HG02798 (cell line): ENCODE measurements around the gene KRTAP2-3.
"Not testable (repeated sequence)": the region's sequence is repeated elsewhere in the genome, so short reads cannot be mapped to it uniquely, and the experiment has no call there.

Source experiments
- ATAC-seq: cut with Tn5 transposase; IDR thresholded peaks from one replicate; pipeline ENCODE4 v1.9.1; 2021; ENCODE audit warnings: mild to moderate bottlenecking; ENCODE audit not compliant: unreplicated experiment, poor library complexity

Gene KRTAP2-3

DNA sequence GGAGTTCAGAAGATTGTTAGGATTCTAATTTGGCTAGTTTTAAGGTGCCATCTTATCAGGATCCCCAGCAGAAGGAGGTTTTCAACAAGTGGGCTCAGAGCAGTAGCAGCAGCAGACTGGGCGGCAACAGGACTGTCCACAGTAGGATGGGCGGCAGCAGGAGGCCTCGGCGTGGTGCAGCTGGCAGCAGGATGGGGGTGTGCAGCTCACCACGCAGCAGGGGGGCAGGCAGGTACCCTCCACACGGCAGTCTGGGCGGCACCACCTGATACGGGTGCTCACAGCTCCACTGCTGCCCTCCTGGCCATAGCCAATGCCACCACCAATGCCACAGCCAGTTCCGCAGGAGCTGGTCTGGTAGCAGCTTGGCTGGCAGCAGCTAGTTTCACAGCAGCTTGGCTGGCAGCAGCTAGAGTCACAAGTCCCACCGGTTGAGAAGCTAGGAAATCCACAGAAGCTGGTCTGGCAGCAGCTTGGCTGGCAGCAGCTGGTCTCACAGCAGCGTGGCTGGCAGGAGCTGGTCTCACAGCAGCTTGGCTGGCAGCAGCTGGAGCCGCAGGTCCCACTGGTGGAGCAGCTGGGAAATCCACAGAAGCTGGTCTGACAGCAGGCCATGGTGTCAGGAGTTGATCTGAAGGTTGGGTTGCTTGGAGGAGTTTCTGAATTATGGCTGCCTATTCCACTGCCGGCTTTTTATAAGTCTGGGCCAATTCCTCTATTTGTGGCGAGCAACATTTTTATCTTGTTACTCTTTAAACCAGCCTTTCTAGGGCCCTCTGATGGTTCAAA, 18.9 kb downstream of the KRTAP2-3 start, which contains the start of gene KRTAP1-1:
Gene KRTAP1-1 (minus strand): TSS at position 668 of the 789 bp plus-strand sequence. CDS start 53 bp downstream, at position 615.
- ATAC-seq: not testable (repeated sequence)

DNA sequence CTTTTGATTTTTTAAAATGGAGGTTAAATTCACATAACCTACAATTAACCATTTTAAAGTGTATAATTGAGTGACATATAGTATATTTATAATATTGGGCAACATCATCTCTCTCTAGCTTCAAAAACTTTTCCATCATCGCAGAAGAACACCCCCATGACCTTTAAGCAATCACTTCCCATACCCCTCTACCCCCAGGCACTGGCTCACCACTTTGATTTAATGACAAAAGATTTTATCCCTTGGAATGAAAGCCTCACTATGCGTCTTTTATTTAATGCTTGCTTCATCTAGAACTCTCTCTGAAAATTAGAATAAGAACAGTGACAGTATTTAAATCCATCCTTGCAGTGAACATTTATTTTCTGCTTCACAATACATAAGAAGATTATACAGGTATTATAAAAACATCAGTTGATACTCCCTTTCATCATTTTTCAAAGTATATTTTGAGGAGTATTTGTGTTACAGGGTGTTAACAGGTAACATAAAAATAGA, 22.0 kb downstream of the KRTAP2-3 start:
- ATAC-seq: no peak

DNA sequence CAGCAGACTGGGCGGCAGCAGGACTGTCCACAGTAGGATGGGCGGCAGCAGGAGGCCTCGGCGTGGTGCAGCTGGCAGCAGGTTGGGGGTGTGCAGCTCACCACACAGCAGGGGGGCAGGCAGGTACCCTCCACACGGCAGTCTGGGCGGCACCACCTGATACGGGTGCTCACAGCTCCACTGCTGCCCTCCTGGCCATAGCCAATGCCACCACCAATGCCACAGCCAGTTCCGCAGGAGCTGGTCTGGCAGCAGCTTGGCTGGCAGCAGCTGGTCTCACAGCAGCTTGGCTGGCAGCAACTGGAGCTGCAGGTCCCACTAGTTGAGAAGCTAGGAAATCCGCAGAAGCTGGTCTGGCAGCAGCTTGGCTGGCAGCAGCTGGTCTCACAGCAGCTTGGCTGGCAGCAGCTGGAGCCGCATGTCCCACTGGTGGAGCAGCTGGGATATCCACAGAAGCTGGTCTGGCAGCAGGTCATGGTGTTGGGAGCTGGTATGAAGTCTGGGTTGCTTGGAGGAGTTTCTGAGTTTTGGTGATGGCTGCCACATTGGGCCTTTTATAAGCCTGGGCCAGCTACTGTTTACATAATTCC, 25.5 kb downstream of the KRTAP2-3 start, which contains the start of gene KRTAP1-3:
Gene KRTAP1-3 (minus strand): TSS at position 529 of the 590 bp plus-strand sequence. CDS start 53 bp downstream, at position 476.
- ATAC-seq: not testable (repeated sequence)

DNA sequence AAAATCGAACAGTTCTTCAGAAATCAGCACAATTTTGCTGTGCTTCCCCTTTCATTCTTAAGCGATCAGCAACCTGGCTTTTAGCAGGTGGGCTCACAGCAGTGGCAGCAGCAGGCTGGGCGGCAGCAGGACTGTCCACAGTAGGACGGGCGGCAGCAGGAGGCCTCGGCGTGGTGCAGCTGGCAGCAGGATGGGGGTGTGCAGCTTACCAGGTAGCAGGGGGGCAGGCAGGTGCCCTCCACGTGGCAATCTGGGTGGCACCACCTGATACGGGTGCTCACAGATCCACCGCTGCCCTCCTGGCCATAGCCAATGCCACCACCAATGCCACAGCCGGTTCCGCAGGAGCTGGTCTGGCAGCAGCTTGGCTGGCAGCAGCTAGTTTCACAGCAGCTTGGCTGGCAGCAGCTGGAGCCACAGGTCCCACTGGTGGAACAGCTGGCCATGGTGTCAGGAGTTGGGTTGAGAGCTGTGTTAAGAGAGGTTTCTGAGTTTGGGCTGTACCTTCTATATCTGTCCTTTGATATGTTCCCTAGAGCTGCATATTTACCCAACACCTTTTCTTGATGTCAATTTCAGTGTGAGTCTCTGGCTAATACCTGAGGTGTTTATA, 30.2 kb downstream of the KRTAP2-3 start, which contains the start of gene KRTAP1-4:
Gene KRTAP1-4 (minus strand): TSS at position 563 of the 613 bp plus-strand sequence. CDS start 117 bp downstream, at position 446.
- ATAC-seq: no peak

DNA sequence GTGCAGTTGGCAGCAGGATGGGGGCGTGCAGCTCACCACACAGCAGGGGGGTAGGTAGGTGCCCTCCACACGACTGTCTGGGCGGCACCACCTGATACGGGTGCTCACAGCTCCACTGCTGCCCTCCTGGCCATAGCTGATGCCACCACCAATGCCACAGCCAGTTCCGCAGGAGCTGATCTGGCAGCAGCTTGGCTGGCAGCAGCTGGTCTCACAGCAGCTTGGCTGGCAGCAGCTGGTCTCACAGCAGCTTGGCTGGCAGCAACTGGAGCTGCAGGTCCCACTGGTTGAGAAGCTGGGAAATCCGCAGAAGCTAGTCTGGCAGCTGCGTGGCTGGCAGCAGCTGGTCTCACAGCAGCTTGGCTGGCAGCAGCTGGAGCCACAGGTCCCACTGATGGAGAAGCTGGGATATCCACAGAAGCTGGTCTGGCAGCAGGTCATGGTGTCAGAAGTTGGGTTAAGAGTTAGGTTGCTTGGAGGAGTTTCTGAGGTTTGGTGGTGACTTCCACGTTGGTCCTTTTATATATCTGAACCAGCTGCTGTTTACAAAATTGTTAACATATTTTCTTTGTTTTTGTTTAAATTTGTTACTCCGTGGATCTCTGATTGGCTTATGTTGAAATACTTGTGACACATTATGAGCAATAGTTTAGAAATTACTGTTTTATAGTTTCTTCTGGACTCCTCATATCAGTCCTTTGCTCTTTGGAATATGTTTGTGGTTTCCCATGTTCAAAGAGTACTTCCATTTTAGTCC, 33.0 kb downstream of the KRTAP2-3 start, which contains the start of gene KRTAP1-5:
Gene KRTAP1-5 (minus strand): TSS at position 494 of the 757 bp plus-strand sequence. CDS start 53 bp downstream, at position 441.
- ATAC-seq: no peak

DNA sequence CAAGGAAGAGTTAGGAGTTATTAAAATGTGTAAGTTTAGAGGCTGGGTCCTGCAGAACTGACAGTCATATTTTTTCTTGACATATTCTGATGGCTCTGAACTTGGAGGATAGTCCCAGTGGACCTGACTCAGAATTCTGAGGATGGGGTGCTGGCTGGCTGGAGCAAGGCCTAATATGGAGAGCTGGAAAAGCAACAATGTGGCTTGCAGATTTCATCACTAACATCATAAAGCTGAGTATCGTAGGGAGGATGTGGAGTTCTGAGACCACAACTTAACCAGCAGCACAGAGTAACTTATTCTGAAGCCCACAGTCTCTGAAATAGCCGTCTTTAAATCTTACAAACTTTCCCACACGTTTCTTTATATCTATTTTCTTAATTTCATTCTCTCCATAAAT, 35.2 kb downstream of the KRTAP2-3 start:
- ATAC-seq: no peak

DNA sequence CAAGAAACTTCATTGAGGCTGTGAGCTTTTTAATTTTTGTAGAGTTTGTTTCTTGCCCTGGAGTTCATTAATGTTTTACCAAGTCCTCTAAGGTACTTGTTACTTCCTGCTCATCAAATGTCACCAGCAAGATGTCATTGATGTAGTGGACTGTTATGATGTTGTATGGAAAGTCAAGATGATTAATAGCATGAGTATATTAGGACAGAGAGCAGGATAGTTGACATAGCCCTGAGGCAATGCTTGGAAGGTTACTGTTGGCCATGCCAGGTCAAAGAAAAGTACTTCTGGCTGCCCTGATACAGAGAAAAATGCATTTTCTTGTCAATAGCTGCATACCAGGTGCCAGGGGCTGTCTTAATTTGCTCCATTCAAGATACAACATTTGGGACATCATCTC, 39.6 kb downstream of the KRTAP2-3 start:
- no peak for ATAC-seq

DNA sequence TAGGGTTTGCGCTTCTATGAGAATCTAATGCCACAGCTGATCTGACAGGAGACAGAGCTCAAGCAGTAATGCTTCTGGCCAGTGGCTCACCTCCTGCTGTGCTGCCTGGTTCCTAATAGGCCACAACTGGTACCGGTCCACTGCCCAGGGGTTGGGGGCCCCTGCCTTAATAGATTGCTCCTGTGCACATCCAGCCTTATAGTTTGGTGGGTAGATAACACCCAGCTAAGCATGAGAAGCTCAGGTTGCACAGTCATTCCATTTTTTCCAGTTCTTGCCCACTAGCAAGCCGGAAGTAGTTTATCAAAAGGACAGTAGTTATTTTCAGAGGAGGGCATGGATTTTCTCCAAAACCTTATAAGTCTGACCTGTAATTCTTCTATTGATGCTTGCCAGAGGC, 40.5 kb downstream of the KRTAP2-3 start:
- no peak for ATAC-seq

DNA sequence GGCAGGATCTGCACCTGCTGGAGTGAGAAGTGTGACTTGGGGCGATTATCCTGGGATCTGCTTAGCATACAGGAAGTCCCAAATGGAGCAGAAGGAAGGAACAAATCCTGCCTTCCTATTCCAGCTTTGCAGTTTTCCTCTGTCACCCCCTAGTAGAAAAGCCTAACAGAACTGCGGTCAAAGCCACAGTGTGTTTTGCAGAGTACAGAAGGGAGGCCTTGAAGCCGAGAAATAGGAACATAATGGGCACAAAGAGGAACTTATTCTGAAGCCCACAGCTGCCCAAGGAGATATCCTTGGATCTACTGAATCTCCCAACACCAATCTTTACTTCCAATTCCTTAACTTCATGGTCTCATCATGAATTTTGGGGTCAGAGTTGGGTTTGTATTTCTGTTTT, 41.4 kb downstream of the KRTAP2-3 start:
- ATAC-seq: no peak

DNA sequence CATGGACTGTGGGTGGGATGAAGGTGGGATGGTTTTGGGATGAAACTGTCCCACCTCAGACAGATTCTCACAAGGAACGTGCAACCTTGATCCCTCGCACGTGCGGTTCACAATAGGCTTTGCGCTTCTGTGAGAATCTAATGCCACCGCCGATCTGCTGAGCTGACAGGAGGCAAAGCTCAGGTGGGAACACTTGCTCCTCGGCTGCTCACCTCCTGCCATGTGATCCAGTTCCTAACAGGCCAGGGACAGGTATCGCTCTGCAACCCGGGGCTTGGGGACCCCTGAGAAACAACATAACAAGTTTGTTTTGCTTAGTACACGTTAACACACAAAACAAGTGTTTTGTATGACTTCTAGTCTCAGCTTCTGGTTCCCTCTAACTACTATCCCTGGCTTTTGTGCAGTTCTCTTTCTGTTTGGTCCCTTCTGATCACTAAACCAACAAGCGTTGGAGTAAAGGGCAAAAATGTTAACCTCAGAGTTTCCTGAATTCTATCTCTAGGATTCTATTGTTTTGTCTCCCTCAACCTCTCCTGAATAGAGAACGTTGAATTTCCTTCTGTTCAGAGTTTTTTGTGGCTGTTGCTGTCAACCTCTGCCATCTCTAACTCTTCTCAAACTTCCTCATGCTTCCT, 43.2 kb downstream of the KRTAP2-3 start:
- ATAC-seq: no peak

DNA sequence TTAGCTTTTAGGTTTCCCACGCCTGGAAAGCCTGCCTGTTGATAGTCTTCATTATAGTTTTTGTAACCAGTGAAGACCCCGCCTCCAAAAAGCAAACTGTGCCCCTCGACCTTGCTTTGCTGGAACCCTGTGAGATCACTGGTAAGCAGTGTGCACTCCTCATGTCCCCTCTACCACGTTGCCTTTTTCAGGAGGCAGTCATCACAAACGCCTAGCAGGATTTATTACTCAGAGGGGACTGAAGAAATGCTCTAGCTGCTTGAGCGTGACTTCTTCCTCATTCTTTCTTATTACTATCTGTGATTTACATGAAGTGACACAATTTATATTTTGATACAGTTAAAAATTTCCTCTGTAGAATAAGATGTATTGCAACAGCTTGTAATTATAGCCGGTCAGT, 44.5 kb downstream of the KRTAP2-3 start:
- ATAC-seq: no peak

DNA sequence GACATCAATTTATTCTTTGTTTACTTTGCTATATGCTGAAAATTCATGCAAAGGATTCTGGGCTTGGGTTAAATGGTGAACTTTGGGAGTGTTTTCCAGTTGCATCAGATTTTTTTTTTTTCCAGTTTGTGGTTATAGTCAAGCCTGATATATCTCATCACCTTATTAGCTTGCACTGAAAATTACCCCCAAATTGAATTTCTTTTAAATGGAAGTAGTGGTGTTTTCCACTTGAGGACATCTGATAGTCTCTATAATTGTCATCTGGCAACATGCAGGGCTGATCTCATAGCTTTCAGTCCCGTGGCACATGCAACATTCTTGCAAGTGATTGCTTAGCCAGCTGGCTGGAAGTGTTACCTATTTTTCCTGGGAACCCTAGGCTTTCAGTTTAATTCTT, 46.3 kb downstream of the KRTAP2-3 start:
- no peak for ATAC-seq

DNA sequence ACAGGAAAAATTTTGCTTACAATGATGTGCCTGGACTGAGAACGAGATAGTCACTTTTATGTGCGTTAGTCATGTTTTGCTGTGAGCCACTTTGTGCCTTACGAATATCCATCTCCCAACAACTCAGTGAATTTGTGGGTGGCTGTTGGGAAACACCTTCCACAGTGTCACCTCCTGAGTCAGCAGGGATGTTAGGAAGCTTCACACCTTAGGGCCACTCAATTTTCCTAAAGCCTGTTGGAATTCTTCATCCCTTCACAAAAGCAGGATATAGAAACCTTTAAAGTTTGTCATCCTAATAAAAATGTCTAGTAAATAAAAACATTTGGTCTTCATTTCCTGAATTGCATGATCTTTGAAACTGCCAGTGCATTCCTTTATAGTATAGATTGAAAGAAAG, 46.7 kb downstream of the KRTAP2-3 start:
- ATAC-seq: no peak

DNA sequence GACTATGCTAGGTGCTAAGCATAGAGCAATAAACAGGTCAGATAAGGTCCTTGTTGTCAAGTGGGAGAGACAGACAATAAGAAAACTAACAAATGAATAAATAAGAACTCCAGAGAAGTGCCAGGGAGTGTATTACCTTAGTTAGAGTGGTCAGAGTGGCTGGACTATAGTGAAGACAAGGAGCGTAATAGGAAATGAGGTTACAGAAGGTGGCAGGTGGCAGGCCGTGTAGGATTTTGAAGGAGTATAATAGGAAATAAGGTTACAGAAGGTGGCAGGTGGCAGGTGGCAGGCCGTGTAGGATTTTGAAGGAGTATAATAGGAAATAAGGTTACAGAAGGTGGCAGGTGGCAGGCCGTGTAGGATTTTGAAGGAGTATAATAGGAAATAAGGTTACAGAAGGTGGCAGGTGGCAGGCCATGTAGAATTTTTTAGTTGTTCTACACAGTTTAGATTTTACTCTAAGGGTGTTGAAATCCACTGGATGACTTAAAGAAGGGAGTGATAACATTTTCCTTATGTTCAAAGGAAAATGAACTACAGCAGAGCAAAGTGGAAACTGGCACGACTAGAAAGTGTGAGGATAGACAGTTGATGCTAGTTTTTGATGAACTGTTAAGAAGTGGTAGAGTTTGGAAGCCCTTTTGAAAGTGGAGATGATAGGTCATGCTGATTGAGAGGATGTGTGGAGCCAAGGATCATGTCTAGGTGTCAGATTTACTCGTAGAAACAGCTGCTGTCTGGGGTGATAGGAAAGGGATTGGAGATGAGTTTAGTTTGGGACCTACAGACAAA, 47.4 kb downstream of the KRTAP2-3 start:
- no peak for ATAC-seq

DNA sequence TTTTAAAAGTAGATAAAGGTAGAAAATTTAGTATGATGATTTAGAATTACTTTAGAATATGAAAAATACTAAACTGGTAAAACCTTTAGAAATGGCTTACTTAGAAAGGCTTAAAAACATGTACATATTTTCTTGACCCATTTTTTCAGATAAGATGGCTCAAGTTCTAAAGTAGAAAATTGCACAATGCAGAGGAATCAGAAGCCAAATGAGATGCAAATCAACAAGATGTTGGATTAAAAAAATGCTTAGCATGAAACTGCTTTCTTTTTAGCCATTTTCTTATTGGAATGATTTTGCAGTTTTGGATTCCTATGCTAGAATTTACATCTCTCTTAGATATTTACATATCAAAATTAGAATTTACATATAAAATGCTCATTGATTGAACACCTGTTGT, 49.5 kb downstream of the KRTAP2-3 start:
- ATAC-seq: no peak

DNA sequence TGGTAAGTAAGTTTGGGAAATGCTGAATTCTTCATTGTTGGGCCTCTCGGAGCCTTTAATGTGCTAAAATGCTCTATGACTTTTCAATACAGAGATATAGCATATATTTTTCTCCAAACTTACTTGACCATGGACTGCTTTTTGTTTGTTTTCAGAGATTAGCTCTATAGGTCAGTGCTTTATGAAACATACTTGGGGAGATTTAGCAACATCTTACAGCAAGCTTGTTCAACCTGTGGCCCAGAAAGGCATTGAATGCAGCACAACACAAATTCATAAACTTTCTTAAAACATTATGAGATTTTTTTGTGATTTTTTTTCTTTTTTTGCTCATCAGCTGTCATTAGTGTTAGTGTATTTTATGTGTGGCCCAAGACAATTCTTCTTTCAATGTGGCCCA, 50.0 kb downstream of the KRTAP2-3 start:
- ATAC-seq: no peak

DNA sequence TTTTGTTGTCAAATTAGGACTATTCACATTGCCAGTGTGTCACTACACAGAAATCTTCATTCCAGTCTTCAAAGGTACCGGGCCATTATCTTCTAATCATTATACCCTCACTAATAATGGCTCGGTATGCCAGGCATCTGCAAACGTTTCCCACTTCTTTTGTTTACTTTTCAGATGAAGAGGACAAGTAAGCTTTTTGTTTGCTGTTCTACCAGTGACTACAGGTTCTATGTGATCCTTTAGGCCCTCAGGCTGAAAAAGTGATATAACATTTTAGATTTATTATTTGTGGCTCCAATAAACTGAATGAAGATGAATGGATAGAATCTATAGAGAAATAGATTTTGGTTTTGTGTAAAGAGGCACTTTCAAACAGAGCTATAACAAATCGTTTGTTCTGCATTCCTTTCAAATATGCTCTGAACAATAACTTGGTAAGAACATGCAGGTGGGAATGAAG, 50.6 kb downstream of the KRTAP2-3 start:
- ATAC-seq: no peak
